SIG-M5 treated with dmso at 0.1 percent for 504 hours (cell line): ENCODE data around the gene ARHGAP45.

ENCODE experiments used
- DNase-seq: peaks from one replicate; lab custom pipeline; 2025; ENCODE audit not compliant: unreplicated experiment; lab: John Stamatoyannopoulos, UW

The ARHGAP45 gene

DNA sequence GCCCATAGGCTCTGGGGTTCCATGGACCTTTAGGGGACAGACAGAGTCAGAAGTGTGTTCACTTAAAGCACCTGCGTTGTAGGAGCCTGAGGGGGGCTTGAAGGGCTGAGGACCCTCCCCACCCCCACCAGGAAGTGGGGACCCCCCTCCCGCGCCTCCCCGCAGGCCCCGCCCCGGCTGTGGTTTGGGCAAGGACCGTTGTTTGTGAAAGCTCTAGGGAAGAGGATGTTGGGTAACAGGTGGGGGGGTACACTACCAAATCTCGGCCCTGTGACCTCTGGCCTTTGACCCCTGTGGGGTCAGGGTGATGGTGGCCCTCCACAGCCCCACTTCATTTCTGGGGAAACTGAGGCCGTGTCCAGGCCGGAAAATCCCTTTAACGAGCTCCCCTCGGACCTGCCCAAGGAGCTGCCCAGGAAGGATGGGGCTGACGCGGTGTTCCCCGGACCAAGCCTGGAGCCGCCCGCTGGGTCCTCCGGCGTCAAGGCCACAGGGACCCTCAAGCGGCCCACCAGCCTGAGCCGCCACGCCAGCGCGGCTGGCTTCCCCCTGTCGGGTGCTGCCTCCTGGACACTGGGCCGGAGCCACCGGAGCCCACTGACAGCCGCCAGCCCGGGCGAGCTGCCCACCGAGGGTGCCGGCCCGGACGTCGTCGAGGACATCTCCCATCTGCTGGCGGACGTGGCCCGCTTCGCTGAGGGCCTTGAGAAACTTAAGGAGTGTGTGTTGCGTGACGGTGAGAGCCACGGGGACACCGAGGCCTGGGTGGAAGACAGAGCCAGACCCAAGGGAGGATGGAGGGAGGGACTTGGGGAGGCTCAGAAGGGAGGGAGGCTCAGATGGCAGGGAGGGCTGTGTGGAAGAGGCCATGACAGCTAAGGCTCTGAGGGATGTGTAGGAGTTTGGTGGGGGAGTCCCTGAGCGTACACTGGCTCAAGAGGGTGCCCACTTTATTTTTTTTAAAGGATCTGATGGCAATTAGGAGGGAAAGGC lies 1.3 kb downstream of the ARHGAP45 start:
- DNase-seq: peak; percentile 80

- peak; percentile 87 for DNase-seq
These were observed 2.2 kb downstream of the ARHGAP45 start for GRCh38 chr19:1069009-1069779.

- DNase-seq: no peak
These were observed 3.6 kb downstream of the ARHGAP45 start for GRCh38 chr19:1070576-1070930.

DNA sequence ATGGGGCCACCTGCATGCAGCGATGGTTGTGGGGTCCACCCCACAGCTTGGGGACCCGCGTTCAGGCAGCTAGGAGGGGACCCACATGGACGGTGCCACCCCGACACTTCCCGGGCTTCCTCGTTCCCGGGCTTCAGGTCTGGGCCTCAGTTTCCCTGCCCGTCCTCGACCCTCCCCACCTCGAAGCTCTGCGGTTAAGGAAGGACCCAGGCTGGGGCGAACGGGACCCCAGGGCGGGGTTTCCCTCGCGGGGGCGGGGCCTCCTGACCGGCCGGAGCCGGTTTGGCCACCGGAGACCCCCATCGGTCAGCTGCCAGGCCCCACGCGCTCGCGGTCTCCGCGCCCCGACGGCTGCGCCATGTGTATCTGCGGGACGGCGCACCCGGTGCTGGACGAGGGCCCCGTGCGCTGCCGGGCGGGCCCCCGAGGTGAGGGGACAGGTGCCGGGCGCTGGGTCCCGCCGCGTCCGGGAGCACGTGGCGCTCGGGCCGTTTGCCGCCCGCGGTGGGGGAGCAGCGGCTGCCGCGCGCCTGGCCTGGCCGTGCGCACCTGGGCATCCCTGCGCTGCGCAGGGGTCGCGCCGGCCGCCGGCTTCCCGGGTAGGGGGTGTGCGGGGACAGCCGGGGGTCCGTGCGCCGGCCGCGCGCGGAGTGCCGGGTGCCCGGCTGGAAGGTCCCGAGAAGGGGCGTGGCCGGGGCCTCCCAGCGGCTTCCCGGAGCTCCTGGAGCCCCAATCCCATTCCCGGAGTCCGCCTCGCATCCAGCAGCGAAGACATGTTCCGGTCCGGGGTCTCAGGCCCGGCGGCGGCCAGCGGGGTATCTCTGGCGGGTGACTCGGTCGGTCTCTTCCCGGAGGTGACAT lies 4.2 kb downstream of the ARHGAP45 start:
- no peak for DNase-seq

GRCh38 chr19:1072371-1073015 lies 5.5 kb downstream of the ARHGAP45 start:
- DNase-seq: no peak

GRCh38 chr19:1073063-1073955 lies 6.3 kb downstream of the ARHGAP45 start:
- DNase-seq: no peak

- DNase-seq: no peak
These were observed 7.1 kb downstream of the ARHGAP45 start for GRCh38 chr19:1073956-1074517.

DNA sequence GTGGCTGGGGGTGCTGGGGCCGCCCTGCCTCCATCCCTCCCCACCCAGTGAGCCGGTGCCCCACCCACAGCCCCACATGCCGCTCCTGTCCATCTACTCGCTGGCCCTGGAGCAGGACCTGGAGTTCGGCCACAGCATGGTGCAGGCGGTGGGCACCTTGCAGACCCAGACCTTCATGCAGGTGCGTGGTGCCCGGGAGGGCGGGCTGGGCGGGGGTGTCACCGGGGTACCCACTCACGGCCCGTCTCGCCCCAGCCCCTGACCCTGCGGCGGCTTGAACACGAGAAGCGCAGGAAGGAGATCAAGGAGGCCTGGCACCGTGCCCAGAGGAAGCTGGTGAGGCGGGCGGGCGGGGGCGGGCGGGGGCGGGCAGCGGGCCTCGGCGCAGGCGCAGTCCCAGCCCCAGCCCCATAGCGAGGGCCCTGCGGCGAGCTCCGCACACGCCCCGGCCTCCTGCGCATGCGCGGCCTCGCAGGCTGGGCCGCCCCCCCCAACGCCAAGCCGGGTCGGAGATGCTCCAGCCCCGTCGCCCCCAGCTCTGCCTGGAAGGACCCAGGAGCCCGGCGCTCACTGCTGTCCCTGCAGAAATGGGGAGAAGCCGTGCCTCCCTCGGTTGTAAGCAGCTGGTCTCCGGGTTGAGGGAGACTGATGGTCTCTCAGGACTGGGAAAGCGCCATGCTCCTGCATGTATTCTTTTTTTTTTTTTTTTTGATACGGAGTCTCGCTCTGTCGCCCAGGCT lies 7.7 kb downstream of the ARHGAP45 start:
- peak; percentile 39 for DNase-seq

GRCh38 chr19:1076046-1076386 lies 9.0 kb downstream of the ARHGAP45 start:
- no peak for DNase-seq

DNA sequence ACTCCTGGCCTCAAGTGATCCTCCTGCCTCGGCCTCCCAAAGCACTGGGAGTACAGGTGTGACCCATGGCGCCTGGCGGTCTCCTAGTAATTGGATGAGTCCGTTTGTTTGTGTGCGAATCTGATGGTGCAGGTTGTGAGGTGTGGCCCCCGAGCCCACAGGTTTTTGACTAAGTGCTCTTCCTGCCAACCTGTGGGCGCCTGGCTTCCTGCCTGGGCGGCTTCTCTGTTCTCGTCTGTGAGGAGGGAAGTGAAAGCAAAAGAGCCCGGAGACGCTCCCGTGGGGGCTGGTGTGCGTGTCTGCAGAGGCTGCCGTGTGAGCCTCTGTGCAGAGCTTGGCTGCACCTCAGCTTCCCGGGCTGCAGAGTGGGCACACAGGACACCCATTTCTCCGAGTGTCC lies 10.0 kb downstream of the ARHGAP45 start:
- DNase-seq: peak; percentile 81

- no peak for DNase-seq
These were observed 12.7 kb downstream of the ARHGAP45 start for GRCh38 chr19:1079566-1080111.

DNA sequence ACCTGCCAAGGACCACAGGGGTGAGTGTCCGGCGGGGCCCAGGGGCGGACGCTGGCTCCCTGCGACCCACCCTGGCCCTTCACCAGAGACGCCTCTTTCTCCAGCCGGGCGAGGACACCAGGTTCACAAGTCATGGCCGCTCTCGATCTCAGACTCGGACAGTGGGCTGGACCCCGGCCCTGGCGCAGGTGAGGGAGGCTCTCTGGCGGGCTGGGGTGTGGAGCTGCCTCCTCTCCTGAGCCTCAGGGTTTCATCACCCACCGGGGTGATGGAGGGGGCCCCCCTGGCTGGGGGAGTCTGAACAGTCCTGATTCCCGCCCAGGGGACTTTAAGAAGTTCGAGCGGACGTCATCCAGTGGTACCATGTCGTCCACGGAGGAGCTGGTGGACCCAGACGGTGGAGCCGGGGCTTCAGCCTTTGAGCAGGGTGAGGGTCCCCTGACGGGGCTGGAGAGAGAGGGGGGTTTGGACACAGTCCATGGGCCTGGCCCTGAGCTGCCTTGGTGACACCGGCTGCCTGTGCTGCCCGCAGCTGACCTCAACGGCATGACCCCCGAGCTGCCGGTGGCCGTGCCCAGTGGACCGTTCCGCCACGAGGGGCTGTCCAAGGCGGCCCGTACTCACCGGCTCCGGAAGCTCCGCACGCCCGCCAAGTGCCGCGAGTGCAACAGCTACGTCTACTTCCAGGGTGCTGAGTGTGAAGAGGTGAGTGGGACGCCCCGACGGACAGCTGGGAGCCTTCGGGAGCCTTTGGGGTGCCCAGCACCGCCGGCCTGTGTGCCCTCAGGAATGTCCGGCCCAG lies 13.6 kb downstream of the ARHGAP45 start:
- no peak for DNase-seq

DNA sequence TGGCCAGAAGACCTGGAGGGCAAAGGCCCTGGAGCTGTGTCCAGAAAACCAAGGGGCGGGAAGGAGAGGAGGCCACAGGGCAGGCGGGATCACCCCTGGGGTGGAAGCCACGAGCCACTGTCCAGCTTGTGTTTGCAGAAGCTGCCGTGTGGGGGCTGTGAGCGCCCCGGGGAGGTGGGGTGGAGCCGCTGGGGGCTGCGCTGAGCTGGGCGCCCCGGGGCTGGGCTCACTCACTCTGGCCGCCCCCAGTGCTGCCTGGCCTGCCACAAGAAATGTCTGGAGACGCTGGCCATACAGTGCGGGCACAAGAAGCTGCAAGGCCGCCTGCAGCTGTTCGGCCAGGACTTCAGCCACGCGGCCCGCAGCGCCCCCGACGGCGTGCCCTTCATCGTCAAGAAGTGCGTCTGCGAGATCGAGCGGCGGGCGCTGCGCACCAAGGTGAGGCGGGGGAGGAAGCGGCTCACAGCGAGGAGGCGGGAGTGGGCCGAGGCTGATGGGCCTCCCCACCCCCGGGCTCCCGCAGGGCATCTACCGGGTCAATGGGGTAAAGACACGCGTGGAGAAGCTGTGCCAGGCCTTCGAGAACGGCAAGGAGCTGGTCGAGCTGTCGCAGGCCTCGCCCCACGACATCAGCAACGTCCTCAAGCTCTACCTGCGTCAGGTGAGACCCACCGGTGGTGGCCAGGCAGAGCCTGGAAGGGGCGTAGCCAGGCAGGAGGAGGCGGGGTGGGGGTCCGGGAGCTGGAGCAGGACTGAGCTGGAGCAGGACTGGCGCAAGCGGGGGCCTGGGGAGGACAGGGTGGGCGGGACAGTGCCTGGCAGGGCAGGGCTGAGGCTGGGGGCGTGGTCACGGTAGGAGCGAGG lies 14.6 kb downstream of the ARHGAP45 start:
- DNase-seq: no peak

GRCh38 chr19:1082165-1082927 lies 15.4 kb downstream of the ARHGAP45 start:
- peak; percentile 74 for DNase-seq

DNA sequence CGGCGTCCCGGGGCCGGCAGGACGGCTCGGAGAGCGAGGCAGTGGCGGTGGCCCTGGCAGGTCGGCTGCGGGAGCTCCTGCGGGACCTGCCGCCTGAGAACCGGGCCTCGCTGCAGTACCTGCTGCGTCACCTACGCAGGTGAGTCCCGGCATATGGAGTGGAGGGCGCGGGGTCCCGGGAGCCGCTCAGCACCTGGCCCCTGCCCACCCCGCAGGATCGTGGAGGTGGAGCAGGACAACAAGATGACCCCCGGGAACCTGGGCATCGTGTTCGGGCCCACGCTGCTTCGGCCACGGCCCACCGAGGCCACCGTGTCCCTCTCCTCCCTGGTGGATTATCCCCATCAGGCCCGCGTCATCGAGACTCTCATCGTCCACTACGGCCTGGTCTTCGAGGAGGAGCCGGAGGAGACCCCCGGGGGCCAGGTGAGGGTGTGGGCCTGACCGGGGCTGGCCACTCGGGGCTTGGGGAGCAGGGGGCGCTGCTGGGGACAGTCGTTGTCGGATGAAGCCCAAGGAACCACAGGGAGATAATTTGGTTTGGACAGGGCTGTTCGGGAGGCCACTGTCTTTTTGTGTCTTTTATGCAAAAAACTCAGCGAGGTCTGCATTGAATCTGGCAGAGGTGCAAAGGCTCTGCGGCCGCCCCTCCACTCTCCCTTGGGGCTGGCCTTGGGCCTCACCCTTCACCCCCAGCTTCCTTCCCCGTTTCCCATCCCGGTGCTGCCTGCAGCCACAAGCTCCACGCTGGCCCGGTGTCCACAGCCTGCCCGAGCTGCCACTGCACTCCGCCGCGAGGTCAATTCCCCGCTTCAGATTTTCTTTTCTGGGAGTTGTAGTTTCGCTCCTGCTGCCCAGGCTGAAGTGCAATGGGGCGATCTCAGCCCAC lies 16.2 kb downstream of the ARHGAP45 start:
- no peak for DNase-seq
